K562 (cell line): ENCODE results near the gene DNAH3. TPM values are rescaled to one million over a fixed set of nuclear protein-coding genes. Genes with fewer than 3 reads are reported as not detected.

Experiments
- ATAC-seq: fragments of 200-7000 bp; cut with Tn5 transposase; 3 replicates; pipeline ENCODE4 v1.9.1; 2020; ENCODE audit warnings: moderate library complexity
- BruUV-seq: library from RNA; stranded (reverse); fragments of 400-500 nt; replicated peaks from 2 replicates; lab custom pipeline; 2021; lab: Mats Ljungman, UMichigan
- CTCF ChIA-PET: fragments of 300-600 bp; formaldehyde crosslinking; extraction: SDS; loops from one replicate; lab custom pipeline; 2021; ENCODE audit warnings: low intra/inter-chr PET ratio; lab: Yijun Ruan, JAX
- POLR2A ChIA-PET: fragments of 300-600, 350-650 bp; sonication (Branson Sonifier 250); formaldehyde crosslinking; extraction: SDS; loops from one replicate; lab custom pipeline; 2021; ENCODE audit warnings: antibody characterized with exemption, inconsistent platforms; lab: Yijun Ruan, JAX
- DNase-seq, 4 experiments: peaks; one replicate each; pipeline versions ENCODE4 v3.0.0 to v3.0.0-alpha.2; 2011 to 2018; ENCODE audit warnings: low spot score in 3 of 4, mixed read lengths in 3 of 4; ENCODE audit errors: extremely low read depth in 1 of 4
- FAIRE-seq: peaks from 2 replicates; lab custom pipeline; 2011; peaks lifted over from hg19 to GRCh38; lab: Jason Lieb, UNC
- H2AFZ ChIP-seq: 2 replicates; pipeline ENCODE4 v1.6.0; 2011; ENCODE audit warnings: low read depth, low read length, control low read depth, inconsistent platforms
- H3K27ac ChIP-seq: fragments of 200-600 bp; 3 replicates; pipeline ENCODE4 v1.8.0; 2011; ENCODE audit warnings: low read depth, mild to moderate bottlenecking, control low read depth, inconsistent platforms, low read length, moderate library complexity, mixed read lengths; ENCODE audit errors: extremely low read depth
- H3K27me3 ChIP-seq, 2 experiments: fragments of 300-600 bp in 1 of 2; 2 replicates in 1 of 2; 3 replicates in 1 of 2; pipeline versions ENCODE4 v1.6.0 to v1.8.0; 2011; ENCODE audit warnings: inconsistent platforms in 2 of 2, low read length in 2 of 2, mild to moderate bottlenecking in 1 of 2, mixed read lengths in 1 of 2, moderate library complexity in 1 of 2; ENCODE audit not compliant: control insufficient read depth in 2 of 2, insufficient read depth in 2 of 2
- H3K36me3 ChIP-seq: fragments of 300-600 bp; 3 replicates; pipeline ENCODE4 v1.8.0; 2011; ENCODE audit warnings: mild to moderate bottlenecking, low read length, inconsistent platforms; ENCODE audit not compliant: control insufficient read depth, insufficient read depth
- H3K4me1 ChIP-seq, 2 experiments: fragments of 200-600 bp in 1 of 2; replicated peaks in 1 of 2; 2 replicates in 1 of 2; 3 replicates in 1 of 2; pipeline versions ENCODE4 v1.5.1 to v1.8.0; 2011; ENCODE audit warnings: inconsistent platforms in 2 of 2, low read length in 2 of 2, mild to moderate bottlenecking in 1 of 2, mixed read lengths in 1 of 2, moderate library complexity in 1 of 2; ENCODE audit not compliant: control insufficient read depth in 2 of 2, insufficient read depth in 2 of 2
- H3K4me2 ChIP-seq: 2 replicates; pipeline ENCODE4 v1.6.1; 2011; ENCODE audit warnings: low read length, control low read depth, inconsistent platforms, mixed read lengths; ENCODE audit not compliant: insufficient read depth
- H3K4me3 ChIP-seq: fragments of 200-600 bp; sonication (generic), shearing (Covaris generic); 2 replicates; pipeline ENCODE4 v1.5.1; 2016; ENCODE audit warnings: control low read depth, inconsistent platforms
- H3K79me2 ChIP-seq: fragments of 200-600 bp; 3 replicates; pipeline ENCODE4 v1.8.0; 2011; ENCODE audit warnings: low read length, inconsistent platforms; ENCODE audit not compliant: control insufficient read depth, insufficient read depth
- H3K9ac ChIP-seq, 2 experiments: 2 replicates each; pipeline versions ENCODE4 v1.6.0 to v1.6.1; 2011; ENCODE audit warnings: low read depth in 2 of 2, low read length in 2 of 2, control low read depth in 1 of 2, inconsistent platforms in 1 of 2, mild to moderate bottlenecking in 1 of 2, mixed read lengths in 1 of 2; ENCODE audit not compliant: insufficient read depth in 1 of 2
- H3K9me1 ChIP-seq: one replicate; pipeline ENCODE4 v1.6.0; 2011; ENCODE audit warnings: inconsistent platforms, mild to moderate bottlenecking, low read length, moderate library complexity; ENCODE audit not compliant: control insufficient read depth, insufficient read depth
- H3K9me3 ChIP-seq: replicated peaks from 2 replicates; pipeline ENCODE4 v1.5.1; 2011; ENCODE audit warnings: low read depth, low read length, inconsistent platforms; ENCODE audit not compliant: control insufficient read depth, insufficient read depth
- H4K20me1 ChIP-seq: replicated peaks from 2 replicates; pipeline ENCODE4 v1.6.1; 2011; ENCODE audit warnings: low read length, inconsistent platforms, mixed read lengths; ENCODE audit not compliant: control insufficient read depth, insufficient read depth
- CEBPB ChIP-seq: fragments of 450-650 bp; IDR thresholded peaks from 2 replicates; pipeline ENCODE4 v1.6.1; 2016; ENCODE audit warnings: missing genetic modification characterization, missing compliant biosample characterization
- CEBPG ChIP-seq, 3 experiments: fragments of 200-800 bp in 1 of 3; sonication (Bioruptor generic) in 1 of 3; sonication (generic) in 1 of 3; formaldehyde crosslinking in 1 of 3; IDR thresholded peaks in 2 of 3; conservative IDR thresholded peaks in 1 of 3; 2 replicates each; pipeline versions ENCODE4 v1.6.1 to v1.8.0; 2016 to 2022; ENCODE audit warnings: missing compliant biosample characterization in 2 of 3, missing genetic modification characterization in 2 of 3, mild to moderate bottlenecking in 1 of 3, missing genetic modification reagents in 1 of 3
- CXXC5 ChIP-seq: fragments of 250-450 bp; sonication (Bioruptor Pico); IDR thresholded peaks from 2 replicates; pipeline ENCODE4 v1.8.0; 2022; ENCODE audit warnings: inconsistent platforms, mild to moderate bottlenecking, moderate library complexity
- GABPB1 ChIP-seq: sonication (generic); formaldehyde crosslinking; IDR thresholded peaks from 2 replicates; pipeline ENCODE4 v1.8.0; 2022; ENCODE audit warnings: mild to moderate bottlenecking, missing genetic modification reagents
- HDAC2 ChIP-seq: fragments of 450-650 bp; IDR thresholded peaks from 2 replicates; pipeline ENCODE4 v1.6.1; 2016; ENCODE audit warnings: mild to moderate bottlenecking
- KLF13 ChIP-seq: fragments of 450-650 bp; IDR thresholded peaks from 2 replicates; pipeline ENCODE4 v1.6.1; 2016; ENCODE audit warnings: missing genetic modification characterization, low read depth, mild to moderate bottlenecking, missing compliant biosample characterization, moderate library complexity, borderline replicate concordance
- SAFB2 ChIP-seq: fragments of 200-400 bp; formaldehyde crosslinking; IDR thresholded peaks from 2 replicates; pipeline ENCODE4 v1.6.1; 2018; ENCODE audit warnings: borderline replicate concordance, low read length, low read depth, moderate library complexity; ENCODE audit not compliant: severe bottlenecking
- TBP ChIP-seq: optimal IDR thresholded peaks from 2 replicates; pipeline ENCODE3; 2011; ENCODE audit warnings: low read depth, low read length, improper control_type of control experiment
- ZBTB49 ChIP-seq: sonication (generic); formaldehyde crosslinking; IDR thresholded peaks from 2 replicates; pipeline ENCODE4 v1.8.0; 2022; ENCODE audit warnings: missing genetic modification reagents, mild to moderate bottlenecking, borderline replicate concordance
- ZNF253 ChIP-seq: fragments of 250-450 bp; sonication (Bioruptor Pico); conservative IDR thresholded peaks from 2 replicates; pipeline ENCODE4 v1.6.1; 2021; ENCODE audit warnings: mild to moderate bottlenecking
- ZNF3 ChIP-seq: fragments of 250-450 bp; sonication (Bioruptor Pico); IDR thresholded peaks from 2 replicates; pipeline ENCODE4 v1.5.0; 2021; ENCODE audit warnings: mild to moderate bottlenecking, moderate library complexity
- WGBS: fragments of 100-300 bp; shearing (Covaris generic); methylation state at CpG from one replicate; pipeline ENCODE4 v1.1.6; 2016; ENCODE audit warnings: low coverage, mixed read lengths; ENCODE audit not compliant: insufficient coverage; ENCODE audit errors: missing lambda C conversion rate; 5-methylcytosine and 5-hydroxymethylcytosine counted together
- in situ Hi-C: fragments of 300-500 bp; cut with MboI; formaldehyde crosslinking; loops from 4 replicates; pipeline ENCODE4 v1.15.0; 2018; ENCODE audit warnings: inconsistent platforms, mixed read lengths
- intact Hi-C: fragments of 100-400 bp; cut with micrococcal nuclease; formaldehyde crosslinking; loops from 2 replicates; pipeline ENCODE4 v1.14.2; 2022
- polyA plus RNA-seq, 8 experiments: library from polyadenylated mRNA; depleted of rRNA in 4 of 8; stranded (reverse) in 5 of 8; unstranded in 3 of 8; fragments of >200 nt; fragmentation: Nextera tagmentation in 2 of 8; fragmentation: Illumina TruSeq in 1 of 8; extraction: Ambion mirVana in 2 of 8; extraction: Trizol in 1 of 8; gene quantifications; 2 replicates each; pipeline versions ENCODE4 v1.2.1 to v1.2.3, GENCODE V29; 2011 to 2014; ENCODE audit warnings: inconsistent platforms in 1 of 8, missing spikeins in 1 of 8
- total RNA-seq, 7 experiments: library from RNA; depleted of rRNA in 6 of 7; stranded (reverse); fragments of >200 nt in 6 of 7; fragmentation: Illumina TruSeq in 2 of 7; extraction: Trizol in 2 of 7; gene quantifications; 2 replicates each; pipeline versions ENCODE4 v1.2.1 to v1.2.3, GENCODE V29; 2011 to 2021; ENCODE audit warnings: low replicate concordance in 1 of 7
- TF ChIP-seq, protein P1 (sequence below): fragments of 450-650 bp; IDR thresholded peaks from 2 replicates; pipeline ENCODE4 v1.6.1; 2016
- TF ChIP-seq, protein P2 (sequence below): sonication (generic); formaldehyde crosslinking; IDR thresholded peaks from 2 replicates; pipeline ENCODE4 v1.8.1; 2023; ENCODE audit warnings: missing genetic modification reagents, mild to moderate bottlenecking, borderline replicate concordance

The DNAH3 gene
- total and polyA plus RNA-seq, 9 of the 15 experiments (the other 6 are each of a cell fraction or from before 2014, with no cell fraction given), result 0.32 to 0.84 (median 0.44) TPM

GRCh38 chr16:21075252-21075651 is 75.4 kb downstream of the DNAH3 start:
- ATAC-seq, result no peak
- no peak for FAIRE-seq
- intact Hi-C loops (no loop called here), in situ Hi-C loops (no loop called here)
- Histone ChIP-seq H3K9me1 (no peaks in the 10 kb centered on the region), H3K79me2 (no peaks in the 10 kb centered on the region), H3K27me3 (peaks cover 6 to 11% of the 10 kb centered on the region in 2 experiments; a peak in 4 of 5 replicates), H3K9ac (no peak overlapping the region), H3K27ac (no peak overlapping the region), H3K4me1 (no peaks in the 10 kb centered on the region), H2AFZ (no peak overlapping the region), H3K4me3 (no peak overlapping the region), H3K4me2 (no peak overlapping the region), H3K36me3 (no peaks in the 10 kb centered on the region), H4K20me1 (no peaks in the 10 kb centered on the region), H3K9me3 (no peaks in the 10 kb centered on the region)
- no TSS peak for BruUV-seq
- 2% methylated on average over 7 of the region's 7 CpGs for WGBS
- ChIA-PET POLR2A (no interaction called here), CTCF (no interaction called here)
- DNase-seq, result no peak
- TF ChIP-seq GABPB1 (CRISPR knock-in tag) (no peak), ZBTB49 (CRISPR knock-in tag) (no peak), CEBPG (CRISPR knock-in tag; IDR thresholded peaks at IDR 0.05) (no peak), CEBPG (tag; conservative IDR thresholded peaks at IDR 0.05 in 1 of 2, IDR thresholded peaks at IDR 0.05 in 1 of 2) (peak; percentile 59 to 62; a peak in 3 of 4 replicates), ZNF253 (CRISPR knock-in tag) (no peak), HDAC2 (no peak), CXXC5 (CRISPR knock-in tag) (no peak), SAFB2 (no peak), CEBPB (tag) (peak; percentile 50), KLF13 (no peak), ZNF3 (CRISPR knock-in tag) (no peak), TBP (no peak)
- TF ChIP-seq, protein P1, sequence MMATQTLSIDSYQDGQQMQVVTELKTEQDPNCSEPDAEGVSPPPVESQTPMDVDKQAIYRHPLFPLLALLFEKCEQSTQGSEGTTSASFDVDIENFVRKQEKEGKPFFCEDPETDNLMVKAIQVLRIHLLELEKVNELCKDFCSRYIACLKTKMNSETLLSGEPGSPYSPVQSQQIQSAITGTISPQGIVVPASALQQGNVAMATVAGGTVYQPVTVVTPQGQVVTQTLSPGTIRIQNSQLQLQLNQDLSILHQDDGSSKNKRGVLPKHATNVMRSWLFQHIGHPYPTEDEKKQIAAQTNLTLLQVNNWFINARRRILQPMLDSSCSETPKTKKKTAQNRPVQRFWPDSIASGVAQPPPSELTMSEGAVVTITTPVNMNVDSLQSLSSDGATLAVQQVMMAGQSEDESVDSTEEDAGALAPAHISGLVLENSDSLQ, result no peak
- TF ChIP-seq, protein P2, sequence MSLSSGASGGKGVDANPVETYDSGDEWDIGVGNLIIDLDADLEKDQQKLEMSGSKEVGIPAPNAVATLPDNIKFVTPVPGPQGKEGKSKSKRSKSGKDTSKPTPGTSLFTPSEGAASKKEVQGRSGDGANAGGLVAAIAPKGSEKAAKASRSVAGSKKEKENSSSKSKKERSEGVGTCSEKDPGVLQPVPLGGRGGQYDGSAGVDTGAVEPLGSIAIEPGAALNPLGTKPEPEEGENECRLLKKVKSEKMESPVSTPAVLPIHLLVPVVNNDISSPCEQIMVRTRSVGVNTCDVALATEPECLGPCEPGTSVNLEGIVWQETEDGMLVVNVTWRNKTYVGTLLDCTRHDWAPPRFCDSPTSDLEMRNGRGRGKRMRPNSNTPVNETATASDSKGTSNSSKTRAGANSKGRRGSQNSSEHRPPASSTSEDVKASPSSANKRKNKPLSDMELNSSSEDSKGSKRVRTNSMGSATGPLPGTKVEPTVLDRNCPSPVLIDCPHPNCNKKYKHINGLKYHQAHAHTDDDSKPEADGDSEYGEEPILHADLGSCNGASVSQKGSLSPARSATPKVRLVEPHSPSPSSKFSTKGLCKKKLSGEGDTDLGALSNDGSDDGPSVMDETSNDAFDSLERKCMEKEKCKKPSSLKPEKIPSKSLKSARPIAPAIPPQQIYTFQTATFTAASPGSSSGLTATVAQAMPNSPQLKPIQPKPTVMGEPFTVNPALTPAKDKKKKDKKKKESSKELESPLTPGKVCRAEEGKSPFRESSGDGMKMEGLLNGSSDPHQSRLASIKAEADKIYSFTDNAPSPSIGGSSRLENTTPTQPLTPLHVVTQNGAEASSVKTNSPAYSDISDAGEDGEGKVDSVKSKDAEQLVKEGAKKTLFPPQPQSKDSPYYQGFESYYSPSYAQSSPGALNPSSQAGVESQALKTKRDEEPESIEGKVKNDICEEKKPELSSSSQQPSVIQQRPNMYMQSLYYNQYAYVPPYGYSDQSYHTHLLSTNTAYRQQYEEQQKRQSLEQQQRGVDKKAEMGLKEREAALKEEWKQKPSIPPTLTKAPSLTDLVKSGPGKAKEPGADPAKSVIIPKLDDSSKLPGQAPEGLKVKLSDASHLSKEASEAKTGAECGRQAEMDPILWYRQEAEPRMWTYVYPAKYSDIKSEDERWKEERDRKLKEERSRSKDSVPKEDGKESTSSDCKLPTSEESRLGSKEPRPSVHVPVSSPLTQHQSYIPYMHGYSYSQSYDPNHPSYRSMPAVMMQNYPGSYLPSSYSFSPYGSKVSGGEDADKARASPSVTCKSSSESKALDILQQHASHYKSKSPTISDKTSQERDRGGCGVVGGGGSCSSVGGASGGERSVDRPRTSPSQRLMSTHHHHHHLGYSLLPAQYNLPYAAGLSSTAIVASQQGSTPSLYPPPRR (CRISPR knock-in tag), result no peak
